Fibroblast of skin of left quadriceps (primary cell): ENCODE measurements around the gene ZNF385B.
A peak's percentile ranks its signal among the peaks of the same experiment; 100 is the strongest.
"Not testable (repeated sequence)": the region's sequence is repeated elsewhere in the genome, so short reads cannot be mapped to it uniquely, and the experiment has no call there.

Source experiments
- DNase-seq, 2 experiments: peaks; one replicate each; pipeline ENCODE4 v3.0.0-alpha.2; 2013; ENCODE audit warnings: low read depth in 2 of 2

The ZNF385B gene

GRCh38 chr2:179636100-179636980, 225.1 kb downstream of the ZNF385B start:
- DNase-seq, result no peak

- not testable (repeated sequence) for DNase-seq
These were observed 229.5 kb downstream of the ZNF385B start for GRCh38 chr2:179631769-179632385.

DNA sequence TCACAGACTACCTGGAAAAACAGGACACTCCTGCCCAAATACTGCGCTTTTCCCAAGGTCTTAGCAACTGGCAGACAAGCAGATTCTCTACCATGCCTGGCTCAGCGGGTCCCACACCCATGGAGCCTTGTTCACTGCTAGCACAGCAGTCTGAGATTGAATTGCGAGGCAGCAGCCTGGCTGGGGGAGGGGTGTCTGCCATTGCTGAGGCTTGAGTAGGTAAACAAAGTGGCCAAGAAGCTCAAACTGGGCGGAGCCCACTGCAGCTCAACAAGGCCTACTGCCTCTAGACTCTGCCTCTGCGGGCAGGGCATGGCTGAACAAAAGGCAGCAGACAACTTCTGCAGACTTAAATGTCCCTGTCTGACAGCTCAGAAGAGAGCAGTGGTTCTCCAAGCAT, 231.6 kb downstream of the ZNF385B start:
- not testable (repeated sequence) for DNase-seq

DNA sequence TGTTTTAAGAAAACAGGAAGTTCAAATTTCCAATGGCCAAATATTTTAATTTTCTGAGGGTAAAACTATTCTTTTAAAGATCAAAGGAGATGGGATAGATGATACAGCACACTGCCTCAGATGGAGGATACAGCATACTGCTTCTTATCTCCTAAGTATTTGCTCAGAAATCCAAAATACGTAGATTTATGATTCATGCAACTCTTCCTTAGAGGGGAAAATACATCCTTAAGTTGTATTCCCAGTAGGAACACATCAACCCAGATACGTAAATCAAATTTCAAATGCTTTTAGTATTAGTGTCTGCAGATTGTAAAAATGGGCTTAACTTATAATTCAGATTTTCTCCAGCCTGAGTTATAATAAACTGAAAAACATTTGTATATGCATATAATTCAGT, 235.2 kb downstream of the ZNF385B start:
- DNase-seq, result peak in 1 of 2 experiments; percentile 18

DNA sequence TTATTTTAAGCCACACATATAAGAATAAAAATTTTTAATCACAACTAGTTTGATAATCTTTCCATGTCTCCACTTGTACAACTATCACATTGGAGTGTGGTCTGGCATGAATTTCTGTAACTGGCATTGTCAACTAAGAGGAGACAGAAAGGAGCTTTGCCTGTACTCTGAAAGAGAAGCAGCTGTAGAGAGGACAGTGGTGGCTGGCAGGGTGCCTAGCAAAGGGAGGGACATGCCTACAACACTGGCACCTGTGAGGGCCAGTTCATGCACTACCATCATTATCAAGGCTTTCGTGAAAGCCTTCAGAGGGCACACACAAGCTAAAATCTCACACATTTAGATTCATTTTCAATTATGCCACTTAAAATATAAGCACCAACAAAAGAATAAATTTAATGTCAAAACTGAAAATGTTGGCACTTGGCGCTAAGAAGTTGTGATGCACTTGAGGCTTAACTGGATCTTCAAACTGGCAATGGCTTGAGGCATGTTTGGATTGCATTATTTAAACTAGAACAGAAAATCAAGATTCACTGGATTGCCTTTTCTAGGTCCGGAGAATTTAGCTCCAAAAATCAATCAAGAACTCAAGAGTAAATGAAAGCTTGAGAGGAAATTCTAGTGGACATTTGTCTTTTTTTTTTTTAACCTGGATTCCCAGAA, 238.6 kb downstream of the ZNF385B start:
- DNase-seq, result no peak

DNA sequence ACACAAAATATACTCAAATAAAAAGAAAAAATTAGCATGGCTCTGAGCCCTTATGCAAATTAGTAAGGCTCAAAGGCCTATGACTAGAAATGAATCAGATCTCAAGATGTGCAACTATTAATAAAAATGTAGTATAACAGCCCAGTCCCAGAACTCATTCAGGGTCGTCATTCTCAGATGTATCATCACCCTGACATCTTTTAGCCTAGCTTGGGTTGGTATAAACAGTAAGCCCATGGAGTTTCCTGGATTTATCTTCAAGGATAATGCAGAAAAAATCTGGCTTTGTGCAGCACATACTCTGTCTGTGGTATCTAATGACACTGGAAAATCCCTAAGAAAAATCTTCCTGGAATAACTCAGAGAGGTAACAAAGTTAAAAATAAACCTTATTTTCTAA, 239.3 kb downstream of the ZNF385B start:
- peak in 1 of 2 experiments; percentile 8 for DNase-seq

- no peak for DNase-seq
These were observed 241.4 kb downstream of the ZNF385B start for GRCh38 chr2:179619947-179620467.

DNA sequence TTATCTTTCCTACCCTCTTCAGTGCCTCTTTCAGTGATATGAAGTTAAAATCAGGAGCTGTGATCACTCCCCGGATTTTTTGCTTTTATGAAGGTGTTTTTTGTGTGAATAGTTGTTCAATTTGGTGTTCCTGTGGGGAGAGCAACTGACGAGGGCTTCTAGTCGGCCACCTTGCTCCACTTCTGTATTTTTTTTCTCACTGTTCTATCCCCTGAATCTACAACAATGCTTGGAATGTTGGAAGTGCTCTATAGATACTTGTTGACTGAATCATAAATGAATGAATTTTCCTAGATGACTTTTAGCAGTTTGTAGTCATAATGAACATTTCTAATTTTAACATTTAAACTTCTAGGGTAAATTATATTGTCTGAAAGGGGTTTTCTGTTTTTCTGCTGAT, 247.3 kb downstream of the ZNF385B start:
- DNase-seq, result peak in 1 of 2 experiments; percentile 20

- DNase-seq, result no peak
These were observed 247.7 kb downstream of the ZNF385B start for GRCh38 chr2:179613701-179614100.

GRCh38 chr2:179613299-179613651, 248.1 kb downstream of the ZNF385B start:
- DNase-seq, result no peak

DNA sequence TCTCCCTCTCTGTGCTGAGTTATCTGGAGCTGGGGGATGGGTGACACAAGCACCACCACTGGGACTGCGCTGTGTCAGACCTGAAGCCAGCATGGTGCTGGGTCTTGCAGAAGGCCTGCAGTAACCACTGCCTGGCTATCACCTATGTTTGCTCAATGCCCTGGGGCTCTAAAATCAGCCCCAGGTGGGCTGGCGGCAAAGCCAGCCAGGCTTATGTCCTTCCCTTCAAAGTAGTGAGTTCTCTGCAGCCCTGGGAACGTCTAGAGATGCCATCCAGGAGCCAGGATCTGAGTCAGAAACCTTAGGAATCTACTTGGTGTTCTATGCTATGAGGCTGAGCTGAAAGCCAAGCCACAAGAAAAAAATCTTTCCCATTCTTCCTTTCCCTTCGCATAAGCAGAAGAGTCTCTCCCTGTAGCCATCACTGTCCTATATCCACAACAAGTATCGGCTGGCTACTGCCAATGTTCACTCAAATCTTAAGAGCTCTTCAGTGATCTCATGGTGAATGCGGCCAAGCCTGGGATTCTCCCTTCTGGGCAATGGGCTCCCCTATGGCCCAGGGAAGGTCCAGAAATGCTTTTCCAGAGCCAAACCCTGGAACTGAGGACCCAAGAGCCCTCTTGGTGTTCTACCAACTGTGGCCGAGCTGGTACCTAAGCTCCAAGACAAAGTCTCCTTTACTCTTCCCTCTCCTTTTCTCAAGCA, 248.7 kb downstream of the ZNF385B start:
- peak in 1 of 2 experiments; percentile 27 for DNase-seq

DNA sequence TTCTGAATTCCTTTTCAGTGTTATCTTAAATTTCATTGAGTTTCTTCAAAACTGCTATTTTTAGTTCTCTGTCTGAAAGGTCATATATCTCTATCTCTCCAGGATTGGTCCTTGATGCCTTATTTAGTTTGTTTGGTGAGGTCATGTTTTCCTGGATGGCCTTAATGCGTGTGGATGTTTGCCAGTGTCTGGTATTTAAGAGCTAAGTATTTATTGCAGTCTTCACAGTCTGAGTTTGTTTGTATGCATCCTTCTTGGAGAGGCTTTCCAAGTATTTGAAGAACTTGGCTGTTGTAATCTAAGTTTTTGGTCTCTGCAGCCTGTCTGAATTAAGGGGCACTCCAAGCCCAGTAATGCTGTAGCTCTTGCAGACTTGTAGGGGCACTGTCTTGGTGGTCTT, 249.3 kb downstream of the ZNF385B start:
- peak; percentile 59 to 67 for DNase-seq

GRCh38 chr2:179606141-179606540, 255.3 kb downstream of the ZNF385B start:
- no peak for DNase-seq

GRCh38 chr2:179605341-179605740, 256.1 kb downstream of the ZNF385B start:
- no peak for DNase-seq

DNA sequence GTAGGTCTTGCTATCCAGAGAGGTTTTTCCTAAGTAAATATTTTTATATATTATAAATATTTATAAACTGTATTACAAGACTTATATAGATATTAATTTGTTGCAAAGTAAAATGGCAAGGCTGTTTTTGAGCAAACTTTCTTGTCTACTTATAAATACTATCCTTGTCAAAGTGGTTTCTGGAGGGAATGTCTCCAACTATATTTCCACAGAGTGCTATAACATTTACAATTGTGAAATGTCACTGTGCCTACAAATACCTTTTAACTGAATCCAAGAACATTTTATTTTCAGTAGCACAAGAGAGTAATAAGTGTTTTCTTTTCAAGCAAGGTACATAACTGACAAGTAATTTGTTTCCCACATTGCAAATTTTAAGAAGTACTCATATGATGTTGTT, 256.8 kb downstream of the ZNF385B start:
- no peak for DNase-seq

DNA sequence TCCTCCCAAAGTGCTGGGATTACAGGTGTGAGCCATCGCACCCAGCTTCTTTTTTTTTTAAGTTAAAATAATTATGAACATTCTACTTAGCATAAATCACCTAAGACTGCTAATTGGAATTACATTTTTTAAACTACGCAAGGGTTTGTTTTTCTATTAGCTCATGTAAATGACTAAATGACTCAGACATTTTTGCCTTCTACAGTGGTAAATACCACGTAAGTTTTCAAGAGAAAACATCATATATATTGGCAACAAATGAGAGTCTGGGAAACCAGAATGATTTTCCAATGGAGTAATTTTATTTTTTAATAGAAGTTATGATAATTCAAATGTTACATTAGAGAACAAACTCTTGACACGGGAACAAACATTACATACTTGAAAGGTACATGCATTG, 259.0 kb downstream of the ZNF385B start:
- DNase-seq, result no peak

GRCh38 chr2:179596018-179596417, 265.4 kb downstream of the ZNF385B start:
- peak in 1 of 2 experiments; percentile 20 for DNase-seq

- no peak for DNase-seq
These were observed 266.1 kb downstream of the ZNF385B start for GRCh38 chr2:179595284-179595683.

DNA sequence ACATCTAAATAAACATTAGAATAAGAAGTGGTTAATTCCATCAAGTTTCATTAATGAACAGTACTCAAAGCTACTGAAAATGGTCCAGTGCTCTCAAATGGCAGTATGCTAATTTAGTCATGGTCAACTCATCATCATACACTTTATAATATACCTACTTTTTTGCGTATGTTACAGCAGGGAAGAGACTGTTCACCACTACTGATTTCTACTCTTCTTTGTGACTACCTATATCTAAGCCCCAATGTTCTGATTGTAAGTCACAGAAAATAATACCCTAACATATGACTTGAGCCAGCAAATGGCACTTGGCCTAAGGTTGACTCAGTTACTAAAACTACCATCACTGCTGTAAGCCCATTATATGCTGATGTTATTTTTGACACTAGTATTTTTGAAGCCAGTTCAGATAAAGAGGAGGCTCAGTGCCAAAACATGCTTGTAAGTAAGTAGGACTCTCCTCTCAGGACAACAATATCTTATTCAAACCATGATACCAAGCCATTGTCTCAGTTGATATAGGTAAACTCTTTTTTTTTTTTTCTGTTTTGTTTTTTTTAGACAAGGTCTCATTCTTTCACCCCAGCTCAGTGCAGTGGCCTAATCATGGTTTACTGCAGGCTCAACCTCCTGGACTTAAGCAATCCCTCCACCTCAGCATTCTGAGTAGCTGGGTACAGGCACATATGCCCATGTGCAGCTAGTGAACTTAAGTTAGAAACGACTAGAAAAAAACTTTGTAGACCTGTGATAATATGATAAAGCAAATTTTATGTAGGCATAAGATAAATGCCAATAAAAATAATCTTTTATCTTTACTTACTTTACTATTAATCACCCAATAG, 266.9 kb downstream of the ZNF385B start:
- no peak for DNase-seq

- DNase-seq, result no peak
These were observed 268.1 kb downstream of the ZNF385B start for GRCh38 chr2:179593323-179593722.
